Stimulated activated CD4-positive, alpha-beta T cell treated with anti-CD3 and anti-CD28 coated beads, Interleukin-2, amount 100 ng/mL, for 4 hours (primary cell): Measurements from ENCODE around the gene VENTX.

Source experiments
- DNase-seq: peaks from one replicate; pipeline ENCODE4 v3.0.0-alpha.2; 2020; ENCODE audit warnings: low read depth

VENTX gene

DNA sequence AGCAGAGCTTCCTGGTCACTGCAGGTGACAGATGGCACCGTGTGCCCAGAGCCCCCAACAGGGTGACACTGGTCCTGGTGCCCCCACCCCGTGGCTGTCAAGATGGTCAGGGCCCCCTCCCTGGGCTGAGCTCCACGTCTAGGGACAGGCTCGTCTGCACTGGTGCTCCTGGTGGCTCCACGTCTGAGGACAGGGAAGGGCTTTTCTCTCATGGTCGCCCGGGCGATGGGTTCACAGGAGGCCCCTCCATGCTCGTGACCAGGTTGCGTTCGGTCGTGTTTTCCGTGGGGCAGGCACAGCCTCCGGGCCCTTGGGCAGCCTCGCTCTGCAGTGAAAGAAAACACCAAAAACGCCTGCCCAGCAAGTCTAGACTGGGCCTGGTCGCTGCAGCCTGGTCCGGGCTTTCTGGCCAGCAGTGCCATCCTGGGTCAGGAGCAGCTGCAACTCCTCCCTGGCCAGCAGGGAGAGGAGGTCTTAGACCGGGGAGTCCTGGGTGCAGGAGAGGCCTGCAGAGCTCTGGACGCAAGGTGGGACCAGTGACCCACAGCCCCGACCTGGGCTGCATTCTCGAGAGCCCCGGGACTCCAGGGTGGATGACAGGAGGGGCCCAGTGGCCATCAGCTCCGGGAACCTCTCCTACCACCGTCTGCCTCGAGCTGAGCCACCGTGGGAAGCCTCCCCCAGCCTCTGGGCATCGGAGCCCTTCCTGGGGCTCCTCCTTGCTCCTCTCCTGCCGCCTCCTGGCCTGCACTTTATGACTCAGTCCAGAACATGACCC, 35.5 kb upstream of the VENTX start:
- no peak for DNase-seq

DNA sequence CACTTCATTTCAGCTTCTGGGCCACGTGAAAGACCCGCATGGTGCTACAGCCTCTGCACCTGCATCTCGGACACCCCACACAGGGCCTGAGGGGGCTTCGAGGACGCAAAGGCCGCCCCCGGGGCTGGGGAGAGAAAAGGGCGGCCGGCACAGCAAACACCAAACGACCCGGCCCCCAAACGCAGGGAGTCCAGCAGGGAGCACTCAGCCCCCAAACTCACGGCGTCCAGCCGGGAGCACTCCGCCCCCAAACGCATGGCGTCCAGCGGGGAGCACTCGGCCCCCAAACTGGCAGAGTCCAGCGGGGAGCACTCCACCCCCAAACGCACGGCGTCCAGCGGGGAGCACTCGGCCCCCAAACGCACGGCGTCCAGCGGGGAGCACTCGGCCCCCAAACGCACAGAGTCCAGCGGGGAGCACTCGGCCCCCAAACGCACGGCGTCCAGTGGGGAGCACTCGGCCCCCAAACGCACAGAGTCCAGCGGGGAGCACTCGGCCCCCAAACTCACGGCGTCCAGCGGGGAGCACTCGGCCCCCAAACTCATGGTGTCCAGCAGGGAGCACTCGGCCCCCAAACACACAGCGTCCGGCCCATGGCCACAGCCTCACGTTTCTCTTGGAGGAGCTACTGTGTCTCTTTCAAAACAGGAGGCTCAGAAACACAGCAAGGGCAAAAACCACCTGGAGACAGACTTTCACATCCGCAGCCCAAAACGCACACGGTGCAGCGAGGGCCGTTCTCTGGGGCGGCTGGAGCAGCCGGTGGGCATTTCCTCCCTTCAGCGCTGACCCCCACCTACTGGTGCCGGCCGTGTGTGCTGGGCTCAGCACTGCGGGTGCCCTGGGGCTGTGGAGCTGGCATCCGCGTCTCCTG, 34.6 kb upstream of the VENTX start:
- no peak for DNase-seq

DNA sequence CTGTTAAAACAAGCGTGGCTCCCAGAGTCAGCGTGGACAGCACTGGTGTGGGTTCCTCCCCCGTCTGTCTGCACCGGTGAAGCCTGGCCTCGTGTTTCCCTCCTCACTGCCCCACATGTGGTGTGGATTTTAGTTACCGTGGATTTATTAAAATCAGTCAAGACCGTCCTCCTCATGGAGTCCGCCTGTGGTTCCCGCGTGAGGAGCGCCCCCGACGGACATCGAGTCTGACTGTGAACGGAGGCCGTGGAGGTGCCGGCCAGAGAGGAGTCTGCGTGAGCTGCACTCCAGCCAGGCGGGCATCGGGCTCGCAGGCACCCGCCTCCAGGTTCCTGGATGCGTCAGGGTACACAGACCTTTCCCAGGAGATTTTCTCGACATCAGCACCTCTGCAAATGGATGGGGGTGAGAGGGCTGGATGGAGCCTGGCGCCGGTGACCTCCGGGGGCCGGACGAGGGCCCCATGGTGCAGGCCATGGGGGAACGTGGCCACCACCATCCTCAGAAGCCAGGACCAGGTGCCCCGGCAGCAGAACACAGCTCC, 33.9 kb upstream of the VENTX start:
- no peak for DNase-seq

DNA sequence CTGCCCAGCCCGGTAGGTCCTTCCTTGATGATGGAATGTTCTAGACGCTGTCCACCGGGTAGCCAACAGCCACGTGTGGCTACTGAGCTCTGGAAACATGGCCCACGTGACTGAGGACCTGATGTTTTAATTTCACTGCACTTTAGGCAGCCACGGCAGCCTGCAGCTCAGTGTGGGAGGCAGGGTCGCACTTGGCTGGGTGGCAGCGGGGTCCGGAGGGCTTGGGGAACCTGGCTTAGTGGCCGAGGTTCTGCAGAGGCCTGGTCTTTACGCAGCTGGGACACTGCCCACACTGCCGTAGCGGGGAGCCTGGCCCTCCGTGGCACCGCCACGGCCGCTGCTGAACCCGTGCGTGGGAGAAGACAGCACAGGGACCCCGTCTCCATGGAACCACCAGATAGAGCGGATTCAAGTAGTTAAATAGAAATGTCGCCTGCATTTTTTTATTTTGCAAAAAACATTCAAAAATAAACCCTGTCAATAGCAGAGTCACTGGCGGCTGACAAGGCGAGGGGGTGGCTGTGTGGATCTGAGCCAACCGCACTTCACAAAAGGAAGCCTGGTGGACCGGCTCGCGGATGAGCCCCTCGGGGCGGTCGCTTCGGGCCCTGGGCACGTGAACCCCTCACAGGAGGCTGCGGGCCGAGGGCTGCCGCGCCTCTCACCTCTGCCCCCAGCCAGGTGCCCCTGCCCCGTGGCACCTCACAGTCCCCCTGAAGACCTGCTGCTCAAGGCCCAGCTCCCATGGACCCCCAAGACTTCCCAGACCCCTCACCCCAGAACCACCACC, 33.2 kb upstream of the VENTX start:
- no peak for DNase-seq

DNA sequence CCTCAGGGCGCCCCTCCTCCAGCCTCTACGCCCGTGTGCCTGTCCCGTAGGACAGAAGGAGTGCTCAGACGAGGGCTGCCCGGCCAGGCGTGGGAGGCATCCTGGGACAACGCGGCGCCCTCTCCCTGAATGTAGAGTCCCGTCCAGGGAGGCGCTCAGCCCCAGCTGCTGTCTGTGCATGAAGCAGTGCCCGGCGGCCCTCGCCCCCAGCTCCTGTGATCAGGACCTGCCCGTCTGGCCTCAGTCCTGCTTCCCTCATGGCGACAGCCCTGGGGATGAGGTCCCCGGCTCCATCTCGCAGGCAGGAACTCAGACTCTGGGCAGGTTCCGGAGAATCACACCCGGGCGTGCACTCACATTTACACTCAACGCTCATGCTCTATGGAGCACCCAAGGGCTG, 32.5 kb upstream of the VENTX start:
- DNase-seq = no peak

DNA sequence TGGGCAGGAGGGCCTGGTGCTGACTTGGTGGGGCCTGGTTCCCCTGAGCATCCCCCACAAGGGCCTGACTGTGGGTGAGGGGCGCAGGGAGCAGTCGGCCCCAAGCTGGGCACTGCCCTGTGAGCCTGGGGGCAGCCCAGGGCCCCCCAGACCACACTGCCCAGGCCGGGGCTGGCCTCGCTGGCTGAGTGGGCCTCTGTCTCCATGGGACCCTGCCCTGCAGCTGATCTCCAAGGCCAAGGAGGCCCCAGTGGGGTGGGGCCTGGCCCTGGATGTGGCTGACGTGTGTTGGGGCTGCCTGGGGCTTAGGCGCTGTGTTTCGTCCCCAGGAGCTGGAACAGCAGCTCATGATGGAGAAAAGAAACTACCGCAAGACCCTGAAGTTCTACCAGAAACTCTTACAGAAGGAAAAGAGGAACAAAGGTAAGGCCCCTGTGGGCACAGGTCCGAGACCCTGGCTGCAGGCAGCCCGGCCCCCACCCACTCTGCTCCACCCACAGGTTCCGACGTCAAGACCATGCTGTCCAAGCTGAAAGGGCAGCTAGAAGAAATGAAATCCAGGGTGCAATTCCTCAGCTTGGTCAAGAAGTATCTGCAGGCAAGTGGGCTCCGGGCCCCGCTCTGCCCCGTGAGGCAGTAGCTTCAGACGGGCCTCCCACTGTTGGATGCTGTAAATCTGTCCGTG, 31.2 kb upstream of the VENTX start:
- no peak for DNase-seq

DNA sequence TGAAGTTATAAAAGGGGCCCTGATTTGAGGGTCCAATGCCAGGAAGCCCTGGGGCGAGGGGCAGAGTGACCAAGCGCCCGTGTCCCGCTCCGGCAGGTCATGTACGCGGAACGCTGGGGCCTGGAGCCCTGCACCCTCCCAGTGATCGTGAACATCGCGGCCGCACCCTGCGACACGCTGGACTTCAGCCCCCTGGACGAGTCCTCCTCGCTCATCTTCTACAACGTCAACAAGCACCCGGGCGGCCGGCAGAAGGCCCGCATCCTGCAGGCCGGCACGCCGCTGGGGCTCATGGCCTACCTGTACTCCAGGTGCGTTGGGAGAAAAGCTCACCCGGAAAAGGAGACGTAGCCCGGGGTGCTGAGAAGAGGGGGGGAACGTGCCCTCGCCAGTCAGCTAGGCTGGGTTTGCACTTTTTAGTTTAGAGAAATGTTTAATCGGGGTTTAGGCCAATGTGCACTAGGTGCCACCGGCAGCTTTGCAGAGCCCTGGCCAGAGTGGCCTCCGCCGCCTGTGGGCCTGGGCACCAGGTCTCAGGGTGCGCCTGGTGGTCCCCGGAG, 30.5 kb upstream of the VENTX start:
- DNase-seq = no peak

DNA sequence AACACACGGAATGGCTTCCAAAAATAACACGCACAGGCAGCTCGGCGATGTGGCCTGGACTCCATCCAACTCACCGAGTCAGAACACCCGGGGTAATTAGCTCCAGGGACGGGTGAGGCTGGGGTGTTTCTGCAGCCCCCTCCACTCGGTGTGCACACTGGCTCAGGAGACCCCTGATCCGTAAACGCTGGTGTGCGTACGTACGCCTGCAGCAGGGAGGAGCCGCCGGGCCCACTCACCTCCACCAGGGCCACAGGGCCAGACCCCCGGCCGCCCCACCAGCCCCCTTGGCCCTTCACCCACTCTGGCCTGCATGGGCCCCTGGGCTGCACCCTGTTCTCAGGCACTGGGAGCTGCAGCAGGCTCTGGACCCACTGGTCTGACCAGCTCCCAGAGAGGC, 30.0 kb upstream of the VENTX start:
- no peak for DNase-seq

DNA sequence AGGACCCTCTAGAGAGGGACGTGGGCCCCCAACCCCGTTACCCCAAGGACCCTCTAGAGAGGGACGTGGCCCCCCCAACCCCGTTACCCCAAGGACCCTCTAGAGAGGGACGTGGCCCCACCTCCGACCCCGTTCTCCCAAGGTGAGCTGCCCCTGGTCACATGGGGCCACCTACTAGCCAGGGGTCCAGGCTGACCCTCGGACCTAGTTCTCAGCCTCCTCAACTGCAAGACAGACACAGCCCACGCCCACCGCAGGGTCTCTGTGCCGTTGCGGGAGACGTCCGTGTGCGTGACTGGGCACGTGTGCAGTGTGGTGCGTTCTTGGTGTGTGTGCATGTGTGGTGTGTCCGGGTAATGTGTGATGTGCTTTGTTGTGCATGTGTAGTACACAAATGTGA, 29.2 kb upstream of the VENTX start:
- no peak for DNase-seq

DNA sequence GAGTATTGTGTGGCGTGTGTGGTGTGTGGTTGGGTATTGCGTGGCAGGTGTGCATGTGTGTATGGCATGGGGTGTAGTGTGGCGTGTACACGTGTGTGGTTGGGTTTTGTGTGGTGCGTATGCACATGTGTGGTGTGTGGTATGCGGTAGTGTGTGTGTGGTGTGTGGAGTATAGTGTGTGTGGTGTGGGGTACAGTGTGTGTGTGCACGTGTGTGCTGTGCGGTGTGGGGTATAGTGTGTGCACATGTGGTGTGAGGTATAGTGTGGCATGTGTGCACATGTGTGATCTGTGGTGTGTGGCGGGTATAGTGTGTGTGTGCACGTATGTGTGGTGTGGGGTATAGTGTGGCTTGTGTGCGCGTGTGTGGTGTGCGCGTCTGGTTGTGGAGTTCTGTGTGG, 28.5 kb upstream of the VENTX start:
- no peak for DNase-seq

DNA sequence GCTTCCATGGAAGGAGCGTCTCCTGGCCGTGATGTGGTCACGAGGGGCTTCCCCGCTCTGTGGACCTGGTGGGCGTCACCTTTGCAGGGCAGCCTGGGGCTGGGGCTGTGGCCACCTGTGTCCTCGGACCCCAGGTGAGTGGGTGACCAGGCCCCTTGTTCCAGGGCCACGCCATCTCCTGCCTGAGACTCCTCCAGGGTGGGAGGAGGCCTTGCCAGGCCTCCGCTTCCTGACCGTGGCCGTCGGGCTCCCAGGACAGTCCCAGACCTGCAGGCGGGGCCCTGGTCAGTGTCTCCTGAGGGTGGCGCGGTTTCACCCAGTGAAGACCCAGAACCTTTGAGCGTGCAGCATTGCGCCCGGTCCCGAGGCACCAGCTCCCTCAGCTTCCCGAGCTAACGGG, 28.0 kb upstream of the VENTX start:
- DNase-seq = no peak

DNA sequence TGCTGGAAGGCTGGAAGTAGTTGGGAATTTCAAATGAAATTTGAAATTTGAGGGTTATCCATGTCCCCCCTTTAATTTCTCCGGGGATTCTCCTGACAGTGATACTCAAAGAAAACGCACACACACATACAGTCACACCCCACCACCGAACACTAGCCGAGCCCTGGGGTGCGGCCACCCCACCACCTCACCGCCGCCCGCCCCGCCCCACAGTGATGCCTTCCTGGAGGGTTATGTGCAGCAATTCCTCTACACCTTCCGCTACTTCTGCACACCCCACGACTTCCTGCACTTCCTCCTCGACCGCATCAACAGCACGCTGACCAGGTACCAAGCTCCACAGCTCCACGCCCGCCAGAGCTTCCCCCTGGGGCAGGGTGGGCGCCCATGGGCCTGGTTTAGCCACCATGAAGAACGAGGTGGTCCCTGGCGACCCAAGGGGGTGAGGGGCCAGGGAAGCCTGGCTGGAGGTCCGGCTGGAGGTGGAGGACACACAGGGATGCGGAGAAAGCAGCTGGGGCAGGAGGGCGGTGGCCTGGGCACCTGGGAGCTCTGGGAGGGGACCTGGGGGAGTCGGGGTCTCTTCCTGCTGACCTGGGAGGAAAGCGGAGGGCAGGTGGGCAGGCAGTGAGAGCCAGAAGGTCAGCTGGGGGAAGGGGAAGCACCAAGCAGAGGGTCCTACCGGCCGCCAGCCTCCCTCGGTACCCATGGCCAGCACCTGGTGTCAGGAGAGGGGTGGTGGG, 27.1 kb upstream of the VENTX start:
- no peak for DNase-seq

DNA sequence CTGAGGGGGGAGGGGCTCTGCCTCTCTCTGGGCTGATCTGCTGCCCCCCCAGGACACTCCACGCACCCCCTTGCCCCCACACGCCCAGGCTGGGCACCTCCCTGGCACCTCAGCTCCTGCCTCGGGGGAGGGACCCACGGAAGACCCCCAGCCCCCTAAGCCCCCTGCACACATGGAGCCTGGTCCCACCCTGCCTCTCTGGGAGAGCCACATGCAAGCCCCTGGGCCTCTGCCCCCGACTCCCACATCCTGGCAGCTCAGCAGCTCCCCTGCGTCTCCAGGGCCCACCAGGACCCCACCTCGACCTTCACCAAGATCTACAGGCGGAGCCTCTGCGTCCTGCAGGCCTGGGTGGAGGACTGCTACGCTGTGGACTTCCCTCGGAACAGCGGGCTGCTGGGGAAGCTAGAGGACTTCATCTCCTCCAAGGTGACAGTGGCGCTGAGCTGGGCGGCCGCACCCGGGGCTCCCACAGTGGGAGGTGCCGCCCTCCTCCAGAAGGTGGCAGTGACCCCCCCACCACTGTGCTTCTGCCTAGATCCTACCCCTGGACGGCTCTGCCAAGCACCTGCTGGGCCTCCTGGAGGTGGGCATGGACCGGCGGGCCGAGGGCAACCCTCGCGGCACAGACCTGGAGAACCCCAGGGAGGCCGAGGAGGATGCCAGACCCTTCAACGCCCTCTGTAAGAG, 26.4 kb upstream of the VENTX start:
- no peak for DNase-seq

DNA sequence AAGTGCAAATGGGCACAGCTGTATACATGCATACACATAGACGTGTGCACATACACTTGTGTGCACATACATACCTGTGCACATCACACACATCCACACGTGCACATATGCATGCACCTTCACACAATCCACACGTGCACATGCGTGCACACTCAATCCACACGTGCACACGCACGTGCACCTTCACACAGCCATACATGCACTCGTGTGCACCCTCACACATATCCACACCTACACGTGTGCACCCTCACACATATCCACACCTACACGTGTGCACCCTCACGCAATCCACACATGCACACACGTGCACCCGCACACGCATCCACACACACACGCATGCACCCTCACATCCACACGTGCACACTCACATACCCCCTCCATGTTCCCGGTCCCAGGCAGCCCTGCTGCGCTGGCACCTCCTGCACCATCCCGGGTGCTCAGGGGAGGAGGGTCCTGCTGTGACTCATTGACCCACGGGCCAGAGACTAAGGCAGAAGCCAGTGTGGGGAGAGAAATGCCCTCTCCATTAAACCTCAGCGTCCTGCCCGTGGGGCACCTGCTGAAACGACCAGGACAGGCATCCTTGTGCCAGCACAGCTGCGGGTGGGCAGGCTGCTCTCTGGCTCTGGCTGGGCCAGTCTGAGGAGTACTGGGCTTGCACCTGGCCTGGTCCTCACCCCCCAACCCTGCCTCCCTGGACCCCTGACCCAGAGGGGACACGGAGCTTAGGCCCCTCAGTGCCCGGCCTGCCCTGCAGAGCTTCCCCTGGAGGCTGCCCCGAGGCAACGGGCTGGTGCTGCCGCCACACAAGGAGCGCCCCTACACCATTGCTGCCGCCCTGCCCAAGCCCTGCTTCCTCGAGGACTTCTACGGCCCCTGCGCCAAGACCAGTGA, 25.4 kb upstream of the VENTX start:
- no peak for DNase-seq

DNA sequence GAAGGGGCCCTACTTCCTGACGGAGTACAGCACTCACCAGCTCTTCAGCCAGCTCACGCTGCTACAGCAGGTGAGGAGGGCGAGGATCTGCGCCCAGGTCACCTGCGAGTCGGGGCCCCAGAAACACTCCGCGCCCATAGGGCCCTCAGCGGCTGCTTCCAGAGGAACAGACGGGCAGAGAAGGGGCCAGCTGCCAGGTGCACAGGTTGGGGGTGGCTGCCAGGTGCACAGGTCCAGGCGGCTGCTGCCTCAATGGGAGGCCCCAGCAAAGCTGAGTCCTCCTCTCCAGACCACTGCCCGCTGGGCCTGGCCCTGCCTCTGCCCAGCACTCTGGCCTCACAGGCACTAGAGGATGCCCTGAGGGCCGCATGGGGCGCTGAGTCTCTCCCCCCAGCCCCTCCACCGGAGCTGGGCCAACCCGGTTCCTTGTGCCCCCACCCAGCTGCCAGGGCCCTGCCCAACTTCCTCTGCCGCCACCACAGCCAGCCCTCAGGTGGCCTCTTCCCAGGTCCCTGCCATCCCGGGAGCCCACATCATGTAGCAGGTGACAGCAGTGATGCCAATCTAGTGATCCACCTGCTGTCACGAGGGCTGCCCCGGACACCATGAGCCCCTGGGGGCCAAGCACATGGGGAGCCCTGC, 24.7 kb upstream of the VENTX start:
- no peak for DNase-seq

DNA sequence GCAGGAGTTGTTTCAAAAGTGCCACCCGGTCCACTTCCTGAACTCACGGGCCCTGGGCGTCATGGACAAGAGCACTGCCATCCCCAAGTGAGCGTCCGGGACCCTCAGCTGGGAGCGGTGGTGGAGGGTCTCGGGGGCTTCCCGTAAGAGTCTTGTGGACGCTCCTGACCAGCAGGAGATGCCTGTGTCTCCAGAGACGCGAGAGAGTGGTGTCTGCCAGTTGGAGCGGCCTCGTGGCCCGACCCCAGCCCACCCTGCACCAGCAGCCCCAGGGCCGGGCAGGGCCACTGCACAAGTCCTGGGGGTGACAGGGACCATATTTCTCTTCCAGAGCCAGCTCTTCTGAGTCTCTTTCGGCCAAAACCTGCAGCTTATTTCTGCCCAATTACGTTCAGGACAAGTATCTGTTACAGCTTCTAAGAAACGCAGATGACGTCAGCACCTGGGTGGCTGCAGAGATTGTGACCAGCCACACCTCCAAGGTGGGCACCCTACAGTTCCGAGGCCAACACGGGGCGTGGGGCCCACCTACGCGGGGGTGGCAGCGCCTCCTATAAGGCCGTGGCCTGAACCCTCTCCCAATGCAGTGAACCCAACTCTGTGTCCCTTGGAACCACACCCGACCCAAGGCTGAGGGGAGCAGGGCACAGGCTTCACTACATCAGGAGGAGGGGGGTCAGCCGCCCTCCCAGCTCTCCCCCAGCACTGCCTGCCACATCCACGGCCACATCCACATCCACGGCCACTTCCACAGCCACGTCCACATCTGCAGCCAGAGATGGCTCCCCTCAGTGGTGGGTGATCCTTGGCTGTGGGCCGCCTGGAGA, 23.8 kb upstream of the VENTX start:
- no peak for DNase-seq
